SJSA1 (cell line): ENCODE measurements around the gene DHX32. TPM values are rescaled to one million over a fixed set of nuclear protein-coding genes. Genes with fewer than 3 reads are reported as not detected.
"Not testable (repeated sequence)": the region's sequence is repeated elsewhere in the genome, so short reads cannot be mapped to it uniquely, and the experiment has no call there.

Experiments
- DNase-seq, 2 experiments: peaks; one replicate each; pipeline ENCODE4 v3.0.0-alpha.2; 2015 to 2020; ENCODE audit warnings: low spot score in 2 of 2, low read depth in 1 of 2
- H3K27ac ChIP-seq: fragments of 250-450 bp; sonication (Bioruptor Pico); 2 replicates; pipeline ENCODE4 v1.5.1; 2020; ENCODE audit warnings: mild to moderate bottlenecking, moderate library complexity
- H3K27me3 ChIP-seq: fragments of 250-450 bp; sonication (Bioruptor Pico); replicated peaks from 2 replicates; pipeline ENCODE4 v1.5.1; 2020; ENCODE audit warnings: mild to moderate bottlenecking, moderate library complexity
- H3K36me3 ChIP-seq: fragments of 250-450 bp; sonication (Bioruptor Pico); 2 replicates; pipeline ENCODE4 v1.5.1; 2020; ENCODE audit warnings: mild to moderate bottlenecking
- H3K4me1 ChIP-seq: fragments of 250-450 bp; sonication (Bioruptor Pico); replicated peaks from 2 replicates; pipeline ENCODE4 v1.6.1; 2021; ENCODE audit warnings: mild to moderate bottlenecking
- H3K4me3 ChIP-seq: fragments of 250-450 bp; sonication (Bioruptor Pico); 2 replicates; pipeline ENCODE4 v1.5.1; 2020; ENCODE audit warnings: mild to moderate bottlenecking
- H3K9me3 ChIP-seq: fragments of 250-450 bp; sonication (Bioruptor Pico); replicated peaks from 2 replicates; pipeline ENCODE4 v1.5.1; 2020; ENCODE audit warnings: mild to moderate bottlenecking
- total RNA-seq: library from RNA; depleted of rRNA; stranded (reverse); fragments of >200 nt; shearing (Covaris generic); gene quantifications from 2 replicates; pipeline ENCODE4 v1.2.3, GENCODE V29; 2014; rRNA removed

The DHX32 gene
- 31.0 and 51.8 TPM in 2 replicates for total RNA-seq

- Histone ChIP-seq H3K27ac (no peak within 1 kb of the TSS), H3K36me3 (peaks cover 15% of the 10 kb centered on the region), H3K4me3 (no peak within 1 kb of the TSS), H3K4me1 (peaks cover 8% of the 10 kb centered on the region), H3K27me3 (no peaks in the 10 kb centered on the region), H3K9me3 (no peaks in the 10 kb centered on the region; the same call in 1 of the 2 replicates)
- DNase-seq: no peak
Measured at GRCh38 chr10:125881192-125881591, at the start of gene DHX32. Gene DHX32, minus strand, starts transcription at chr10:125881292. Its CDS starts 468 bp downstream, at chr10:125880824.

- Histone ChIP-seq H3K4me1 (no peaks in the 10 kb centered on the region), H3K9me3 (no peaks in the 10 kb centered on the region), H3K27me3 (peaks cover 8% of the 10 kb centered on the region), H3K4me3 (no peak overlapping the region), H3K27ac (no peak overlapping the region), H3K36me3 (no peaks in the 10 kb centered on the region)
- DNase-seq: no peak
Measured at GRCh38 chr10:125929618-125930017, 48.5 kb upstream of the DHX32 start.

GRCh38 chr10:125928928-125929585 lies 48.0 kb upstream of the DHX32 start:
- Histone ChIP-seq H3K4me1 (no peaks in the 10 kb centered on the region), H3K27ac (no peak overlapping the region), H3K27me3 (peaks cover 8% of the 10 kb centered on the region), H3K9me3 (no peaks in the 10 kb centered on the region), H3K36me3 (no peaks in the 10 kb centered on the region), H3K4me3 (no peak overlapping the region)
- DNase-seq: no peak

DNA sequence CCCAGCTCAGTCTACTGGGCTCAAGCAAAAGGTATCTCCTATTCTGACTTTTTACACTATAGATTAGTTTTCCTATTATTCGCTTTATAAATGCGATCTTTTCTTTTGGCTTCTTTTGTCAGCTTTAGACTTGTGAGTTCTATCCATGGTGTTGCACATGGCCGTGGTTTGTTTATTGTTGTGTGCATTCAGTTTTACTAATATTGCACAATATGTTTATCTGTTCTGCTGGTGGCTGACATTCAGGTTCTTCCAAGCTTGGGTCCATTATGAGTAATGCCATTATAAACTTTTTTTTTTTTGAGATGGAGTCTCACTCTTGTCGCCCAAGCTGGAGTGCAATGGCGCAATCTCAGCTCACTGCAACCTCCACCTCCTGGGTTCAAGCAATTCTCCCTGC lies 46.2 kb upstream of the DHX32 start:
- H3K27ac ChIP-seq, H3K9me3 ChIP-seq, H3K4me3 ChIP-seq, H3K36me3 ChIP-seq, H3K4me1 ChIP-seq, H3K27me3 ChIP-seq, DNase-seq: not testable (repeated sequence)

GRCh38 chr10:125926247-125926646 lies 45.2 kb upstream of the DHX32 start:
- Histone ChIP-seq H3K4me1 (no peaks in the 10 kb centered on the region), H3K4me3 (no peak overlapping the region), H3K36me3 (no peaks in the 10 kb centered on the region), H3K27ac (no peak overlapping the region), H3K27me3 (no peaks in the 10 kb centered on the region), H3K9me3 (no peaks in the 10 kb centered on the region)
- DNase-seq: no peak

DNA sequence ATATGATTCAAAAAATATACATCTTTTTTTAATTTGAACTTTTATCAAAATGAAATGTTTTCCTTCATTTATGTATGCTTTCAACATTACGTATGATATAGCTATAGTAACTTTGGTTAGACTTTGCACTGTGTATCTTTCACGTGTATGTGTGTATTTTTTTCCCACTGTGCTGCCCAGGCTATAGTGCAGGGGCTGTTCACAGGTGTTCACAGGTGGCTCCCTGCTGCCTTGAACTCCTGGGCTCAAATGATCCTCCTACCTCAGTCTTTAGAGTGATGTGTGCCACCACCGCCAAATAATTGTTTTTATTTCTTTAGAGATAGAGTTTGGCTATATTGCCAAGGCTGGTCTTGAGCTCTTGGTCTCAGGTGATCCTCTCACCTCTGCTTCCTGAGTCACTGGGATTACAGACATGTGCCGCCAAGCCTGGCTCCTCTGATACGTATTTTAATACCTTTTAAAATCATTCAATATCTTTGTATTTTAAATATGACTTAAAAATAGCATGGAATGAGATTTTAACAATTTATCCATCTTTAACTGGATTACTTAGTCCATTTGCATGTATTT lies 44.3 kb upstream of the DHX32 start:
- Histone ChIP-seq H3K9me3 (no peaks in the 10 kb centered on the region), H3K27ac (no peak overlapping the region), H3K27me3 (no peaks in the 10 kb centered on the region), H3K36me3 (no peaks in the 10 kb centered on the region), H3K4me3 (no peak overlapping the region), H3K4me1 (no peaks in the 10 kb centered on the region)
- no peak for DNase-seq

- H3K4me3 ChIP-seq, H3K9me3 ChIP-seq, DNase-seq, H3K36me3 ChIP-seq, H3K27ac ChIP-seq, H3K27me3 ChIP-seq, H3K4me1 ChIP-seq: not testable (repeated sequence)
Measured at GRCh38 chr10:125921643-125922306, 40.7 kb upstream of the DHX32 start.

- H3K27me3 ChIP-seq, H3K9me3 ChIP-seq, H3K4me1 ChIP-seq, H3K27ac ChIP-seq, H3K36me3 ChIP-seq, DNase-seq, H3K4me3 ChIP-seq: not testable (repeated sequence)
Measured at GRCh38 chr10:125917704-125918361, 36.7 kb upstream of the DHX32 start.

- Histone ChIP-seq H3K4me1 (no peaks in the 10 kb centered on the region), H3K9me3 (no peaks in the 10 kb centered on the region), H3K36me3 (no peaks in the 10 kb centered on the region), H3K27ac (no peak overlapping the region), H3K4me3 (no peak overlapping the region), H3K27me3 (no peaks in the 10 kb centered on the region)
- no peak for DNase-seq
Measured at GRCh38 chr10:125916977-125917376, 35.9 kb upstream of the DHX32 start.

- not testable (repeated sequence) for H3K27me3 ChIP-seq, H3K27ac ChIP-seq, DNase-seq, H3K9me3 ChIP-seq, H3K36me3 ChIP-seq, H3K4me3 ChIP-seq, H3K4me1 ChIP-seq
Measured at GRCh38 chr10:125913277-125913676, 32.2 kb upstream of the DHX32 start.

GRCh38 chr10:125911990-125912389 lies 30.9 kb upstream of the DHX32 start:
- Histone ChIP-seq H3K36me3 (no peaks in the 10 kb centered on the region), H3K27ac (no peak overlapping the region), H3K4me3 (no peak overlapping the region), H3K4me1 (no peaks in the 10 kb centered on the region), H3K27me3 (no peaks in the 10 kb centered on the region), H3K9me3 (no peaks in the 10 kb centered on the region)
- no peak for DNase-seq

GRCh38 chr10:125911145-125911544 lies 30.1 kb upstream of the DHX32 start:
- H3K36me3 ChIP-seq: no peaks in the 10 kb centered on the region
- H3K4me3 ChIP-seq: no peak overlapping the region
- H3K9me3 ChIP-seq: no peaks in the 10 kb centered on the region
- no peaks in the 10 kb centered on the region for H3K27me3 ChIP-seq
- H3K4me1 ChIP-seq: no peaks in the 10 kb centered on the region
- no peak for DNase-seq
- no peak overlapping the region for H3K27ac ChIP-seq

- not testable (repeated sequence) for H3K4me3 ChIP-seq, H3K27me3 ChIP-seq, H3K4me1 ChIP-seq, H3K9me3 ChIP-seq, DNase-seq, H3K36me3 ChIP-seq, H3K27ac ChIP-seq
Measured at GRCh38 chr10:125909491-125909890, 28.4 kb upstream of the DHX32 start.

DNA sequence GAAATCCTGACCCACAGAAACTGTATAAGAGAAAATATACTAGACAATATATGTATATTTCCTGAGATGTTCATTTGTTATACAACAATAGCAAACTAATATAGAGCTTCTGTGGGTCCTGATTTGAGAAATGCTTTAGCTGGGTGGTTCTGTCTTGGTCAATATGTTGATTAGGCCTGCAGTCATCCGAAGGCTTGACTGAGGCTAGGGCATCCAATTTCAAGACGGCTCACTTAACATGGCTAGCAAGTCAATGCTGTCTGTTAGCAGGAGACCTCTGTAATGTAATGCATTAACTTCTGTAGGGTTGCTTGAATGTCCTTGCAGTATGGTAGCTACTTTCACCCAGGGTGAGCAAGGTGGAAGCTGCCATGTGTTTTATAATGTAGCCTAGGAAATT lies 27.7 kb upstream of the DHX32 start:
- not testable (repeated sequence) for H3K36me3 ChIP-seq, DNase-seq, H3K27me3 ChIP-seq

More for the DNA sequence above, 27.7 kb upstream of the DHX32 start:
- H3K9me3 ChIP-seq, H3K4me3 ChIP-seq, H3K27ac ChIP-seq, H3K4me1 ChIP-seq: not testable (repeated sequence)
